NOMO-1 treated with DMSO at 0.1 percent for 48 hours (cell line): Measurements from ENCODE around the gene ZNF273.
A peak's percentile ranks its signal among the peaks of the same experiment; 100 is the strongest.
"Not testable (repeated sequence)": the region's sequence is repeated elsewhere in the genome, so short reads cannot be mapped to it uniquely, and the experiment has no call there.

Experiments used
- DNase-seq: peaks from one replicate; lab custom pipeline; 2025; ENCODE audit not compliant: unreplicated experiment; lab: John Stamatoyannopoulos, UW

ZNF273 gene

GRCh38 chr7:64944667-64945502, 41.8 kb downstream of the ZNF273 start:
- not testable (repeated sequence) for DNase-seq

- no peak for DNase-seq
These were observed 42.6 kb downstream of the ZNF273 start for GRCh38 chr7:64945503-64946175.

- no peak for DNase-seq
These were observed 43.7 kb downstream of the ZNF273 start for GRCh38 chr7:64946772-64947171.

- DNase-seq, result no peak
These were observed 44.4 kb downstream of the ZNF273 start for GRCh38 chr7:64947252-64948000.

GRCh38 chr7:64948774-64949173, 45.7 kb downstream of the ZNF273 start:
- DNase-seq, result not testable (repeated sequence)

GRCh38 chr7:64950673-64951072, 47.6 kb downstream of the ZNF273 start:
- DNase-seq, result not testable (repeated sequence)

- DNase-seq, result peak; percentile 29
These were observed 48.3 kb downstream of the ZNF273 start for GRCh38 chr7:64951250-64951848.

- DNase-seq, result no peak
These were observed 56.1 kb downstream of the ZNF273 start for GRCh38 chr7:64959072-64959747.

- DNase-seq, result no peak
These were observed 62.5 kb downstream of the ZNF273 start for GRCh38 chr7:64965594-64965993.

- no peak for DNase-seq
These were observed 75.6 kb downstream of the ZNF273 start for GRCh38 chr7:64978497-64979203.
